Astrocyte of the spinal cord (primary cell): ENCODE measurements around the gene CCDC154.

ENCODE experiments used
- DNase-seq: peaks from one replicate; pipeline ENCODE4 v3.0.0; 2011; ENCODE audit warnings: low read depth, low spot score
- H3K4me3 ChIP-seq: 2 replicates; pipeline ENCODE4 v1.5.1; 2011; ENCODE audit warnings: low read depth, mild to moderate bottlenecking, low read length, moderate library complexity
- in situ Hi-C: cut with HindIII; loops from 2 replicates; pipeline ENCODE4 v1.10.0; 2017; ENCODE audit warnings: low sequenced_read_pairs
- TF ChIP-seq, protein P1 (sequence below): IDR thresholded peaks from 2 replicates; pipeline ENCODE4 v1.5.1; 2012; ENCODE audit warnings: low read depth, mild to moderate bottlenecking, low read length, inconsistent platforms

The CCDC154 gene

DNA sequence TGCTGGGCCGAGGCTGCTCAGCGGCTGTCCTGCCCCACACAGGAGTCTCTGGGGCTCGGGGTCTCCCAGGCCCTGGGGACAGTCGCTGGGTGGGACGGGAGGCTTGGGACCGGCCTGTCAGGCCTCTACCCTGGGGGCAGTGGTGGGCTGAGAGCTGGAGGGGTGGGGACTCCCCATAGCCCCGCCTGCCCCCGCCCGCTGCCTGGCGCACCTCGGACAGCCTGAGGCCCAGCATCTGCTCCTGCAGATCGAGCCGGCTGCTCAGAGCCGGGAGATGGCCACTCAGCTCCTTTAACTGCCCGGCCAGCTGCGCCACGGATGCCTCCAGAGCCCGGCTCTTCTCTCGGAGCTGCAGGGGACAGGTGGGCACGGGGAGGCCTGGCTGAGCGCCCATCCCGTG lies 6.8 kb downstream of the CCDC154 start:
- in situ Hi-C loops: no loop called here
- TF ChIP-seq, protein P1, sequence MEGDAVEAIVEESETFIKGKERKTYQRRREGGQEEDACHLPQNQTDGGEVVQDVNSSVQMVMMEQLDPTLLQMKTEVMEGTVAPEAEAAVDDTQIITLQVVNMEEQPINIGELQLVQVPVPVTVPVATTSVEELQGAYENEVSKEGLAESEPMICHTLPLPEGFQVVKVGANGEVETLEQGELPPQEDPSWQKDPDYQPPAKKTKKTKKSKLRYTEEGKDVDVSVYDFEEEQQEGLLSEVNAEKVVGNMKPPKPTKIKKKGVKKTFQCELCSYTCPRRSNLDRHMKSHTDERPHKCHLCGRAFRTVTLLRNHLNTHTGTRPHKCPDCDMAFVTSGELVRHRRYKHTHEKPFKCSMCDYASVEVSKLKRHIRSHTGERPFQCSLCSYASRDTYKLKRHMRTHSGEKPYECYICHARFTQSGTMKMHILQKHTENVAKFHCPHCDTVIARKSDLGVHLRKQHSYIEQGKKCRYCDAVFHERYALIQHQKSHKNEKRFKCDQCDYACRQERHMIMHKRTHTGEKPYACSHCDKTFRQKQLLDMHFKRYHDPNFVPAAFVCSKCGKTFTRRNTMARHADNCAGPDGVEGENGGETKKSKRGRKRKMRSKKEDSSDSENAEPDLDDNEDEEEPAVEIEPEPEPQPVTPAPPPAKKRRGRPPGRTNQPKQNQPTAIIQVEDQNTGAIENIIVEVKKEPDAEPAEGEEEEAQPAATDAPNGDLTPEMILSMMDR: no peak
- DNase-seq: no peak
- no peak overlapping the region for H3K4me3 ChIP-seq

DNA sequence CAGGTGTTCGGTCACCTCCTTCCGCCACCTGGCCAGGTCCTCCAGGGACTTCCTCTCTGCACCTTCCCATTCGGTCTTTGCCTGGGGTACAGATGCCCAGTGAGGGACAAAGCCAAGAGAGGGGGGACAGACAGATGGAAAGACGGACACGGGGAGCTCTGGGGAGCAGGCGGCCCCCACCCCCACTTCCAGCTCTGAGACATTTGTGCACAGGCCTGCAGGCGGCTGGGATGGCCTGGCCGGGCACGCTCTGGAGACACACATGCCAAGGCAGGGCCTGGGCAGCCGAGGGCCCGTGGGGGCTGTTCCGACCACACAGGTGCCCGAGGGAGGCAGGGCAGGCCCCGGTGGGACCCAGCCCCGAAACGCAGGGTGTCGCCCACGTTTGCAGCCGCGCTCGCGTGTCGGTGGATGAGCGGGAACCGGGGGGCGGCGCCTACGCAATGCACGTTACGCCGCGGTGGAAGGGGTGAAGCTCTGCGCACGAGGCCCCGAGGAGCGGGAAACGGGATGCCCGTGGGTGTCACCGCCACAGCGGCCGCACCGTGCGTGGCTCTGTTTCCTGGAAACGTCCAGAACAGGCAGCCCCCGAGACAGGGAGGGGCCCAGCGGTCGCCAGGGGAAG lies 7.5 kb downstream of the CCDC154 start:
- TF ChIP-seq, protein P1: no peak
- DNase-seq: no peak
- no peak overlapping the region for H3K4me3 ChIP-seq
- in situ Hi-C loops: no loop called here

DNA sequence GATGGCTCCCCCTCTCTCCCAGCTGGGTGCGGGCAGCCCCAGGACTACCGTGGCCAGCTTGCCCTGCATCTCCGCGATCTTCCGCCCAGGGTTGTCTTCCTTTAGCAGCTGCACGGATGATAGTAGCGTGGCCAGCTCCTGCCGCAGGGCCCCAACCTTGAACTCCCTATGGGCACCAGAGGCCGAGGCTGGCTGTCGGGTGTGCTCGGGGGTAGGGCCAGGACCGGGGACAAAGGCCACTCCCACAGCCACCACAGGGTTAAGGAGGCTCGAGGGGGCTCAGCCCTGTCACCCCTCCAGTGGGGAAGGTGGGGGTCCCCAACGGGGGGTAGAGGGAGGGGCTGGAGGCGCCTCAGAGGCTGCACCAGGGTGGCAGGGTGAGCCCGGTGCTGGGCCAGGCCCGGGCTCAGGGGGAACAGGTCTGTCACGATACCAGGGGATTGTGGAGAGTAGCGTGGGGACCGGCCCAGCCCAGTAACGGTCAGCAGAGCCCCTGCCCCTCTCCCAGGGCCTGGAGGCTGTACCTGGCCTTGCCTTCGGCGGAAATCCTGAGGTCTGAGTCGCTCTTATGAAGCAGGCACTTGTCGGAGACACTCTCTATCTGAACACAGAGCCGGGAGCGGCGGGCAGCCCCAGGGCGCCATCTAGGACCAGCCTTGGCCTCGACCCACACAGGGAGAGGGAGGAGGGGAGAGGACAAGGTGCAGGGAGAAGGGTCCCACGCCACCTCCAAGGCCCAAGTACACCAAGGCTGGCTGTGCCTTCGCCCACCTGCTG lies 8.2 kb downstream of the CCDC154 start:
- no peak for DNase-seq
- TF ChIP-seq, protein P1: no peak
- no peak overlapping the region for H3K4me3 ChIP-seq
- in situ Hi-C loops: no loop called here

DNA sequence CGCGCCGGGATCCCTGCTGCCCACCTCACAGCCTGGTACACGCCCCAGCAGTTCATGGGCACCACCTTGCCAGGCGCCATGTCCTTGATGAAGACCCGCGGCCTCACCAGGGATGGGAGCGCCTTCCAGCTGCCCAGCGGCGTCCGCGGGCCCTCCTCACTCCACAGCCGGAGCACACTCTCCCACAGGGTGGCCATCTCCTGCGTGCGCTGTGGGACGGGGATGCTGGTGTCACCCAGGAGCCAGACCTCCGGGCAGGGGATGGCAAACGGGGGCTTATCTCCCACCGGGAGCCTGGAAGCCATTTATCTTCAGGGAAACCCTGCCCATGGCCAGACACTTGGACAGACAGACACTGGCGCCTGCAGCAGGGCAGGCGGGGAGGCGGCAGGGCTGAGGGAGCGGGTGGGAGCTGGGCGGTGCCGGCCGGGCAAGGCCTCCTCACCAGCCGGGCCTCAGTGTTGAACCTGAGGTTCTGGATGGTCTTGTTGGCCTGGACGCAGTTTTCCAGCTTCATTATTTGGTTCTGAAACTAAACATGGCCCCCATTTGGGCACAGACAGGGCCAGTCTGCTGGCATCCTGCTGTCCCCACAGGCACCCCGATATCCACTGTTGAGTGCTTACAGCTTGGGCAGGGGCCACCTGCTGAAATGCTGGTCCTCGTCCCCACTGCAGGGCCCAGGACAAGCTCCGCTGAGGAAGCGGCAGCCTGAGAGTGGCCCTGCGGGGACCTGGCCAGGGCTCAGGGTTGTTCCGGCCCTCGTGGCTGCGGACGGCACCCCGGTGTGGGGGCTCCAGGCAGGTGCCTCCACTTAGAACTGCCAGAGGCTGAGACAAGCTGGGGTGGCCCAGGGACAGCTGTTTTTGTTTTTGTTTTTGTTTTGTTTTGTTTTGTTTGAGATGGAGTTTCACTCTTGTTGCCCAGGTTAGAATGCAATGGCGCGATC lies 9.4 kb downstream of the CCDC154 start:
- in situ Hi-C loops: no loop called here
- H3K4me3 ChIP-seq: no peak overlapping the region
- DNase-seq: no peak
- TF ChIP-seq, protein P1: no peak

DNA sequence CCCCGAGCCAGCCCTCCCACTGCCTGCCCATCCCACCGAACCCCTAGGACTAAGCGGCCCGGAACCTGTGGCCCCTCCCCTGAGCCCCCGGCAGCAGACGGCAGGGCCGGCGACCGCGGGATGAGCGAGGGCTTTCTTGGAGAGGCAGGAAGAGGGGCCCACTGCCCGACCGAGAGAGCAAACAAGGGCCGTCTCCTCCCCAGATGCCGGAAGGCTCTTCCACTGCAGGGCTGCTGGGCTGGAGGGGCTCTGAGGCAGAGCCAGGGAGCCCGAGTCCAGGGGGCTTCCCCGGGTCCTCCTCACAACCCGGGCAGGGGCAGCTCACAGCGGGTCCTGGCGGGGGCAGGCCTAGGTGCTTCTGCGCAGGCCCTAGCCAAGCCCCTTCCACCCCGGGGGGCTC lies 10.6 kb downstream of the CCDC154 start:
- no peak overlapping the region for H3K4me3 ChIP-seq
- in situ Hi-C loops: no loop called here
- TF ChIP-seq, protein P1: no peak
- DNase-seq: no peak

DNA sequence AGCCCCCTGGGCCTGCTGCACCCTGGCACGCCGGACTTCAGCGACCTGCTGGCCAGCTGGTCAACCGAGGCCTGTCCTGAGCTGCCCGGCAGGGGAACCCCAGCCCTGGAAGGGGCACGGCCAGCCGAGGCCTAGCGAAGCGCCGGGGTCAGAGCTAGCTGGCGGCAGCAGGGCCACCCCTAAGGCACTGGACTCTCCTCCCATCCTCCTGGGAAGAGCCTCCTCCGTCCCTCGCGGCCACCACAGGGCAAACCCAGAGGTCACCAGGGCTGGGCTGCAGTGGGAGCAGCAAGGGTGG lies 11.1 kb downstream of the CCDC154 start:
- TF ChIP-seq, protein P1: no peak
- no peak for DNase-seq
- in situ Hi-C loops: no loop called here
- H3K4me3 ChIP-seq: no peak overlapping the region
